HG02852 (cell line): ENCODE measurements around the gene AFAP1L1.

Experiments
- ATAC-seq: cut with Tn5 transposase; IDR thresholded peaks from one replicate; pipeline ENCODE4 v1.9.1; 2021; ENCODE audit warnings: mild to moderate bottlenecking, moderate library complexity; ENCODE audit not compliant: unreplicated experiment

Gene AFAP1L1

GRCh38 chr5:149283626-149284480 lies 12.2 kb downstream of the AFAP1L1 start:
- ATAC-seq, result no peak

GRCh38 chr5:149284501-149284900 lies 12.8 kb downstream of the AFAP1L1 start:
- ATAC-seq, result no peak

- ATAC-seq, result no peak
Observed at GRCh38 chr5:149285153-149285552, 13.5 kb downstream of the AFAP1L1 start.

GRCh38 chr5:149288436-149288835 lies 16.8 kb downstream of the AFAP1L1 start:
- ATAC-seq, result no peak

DNA sequence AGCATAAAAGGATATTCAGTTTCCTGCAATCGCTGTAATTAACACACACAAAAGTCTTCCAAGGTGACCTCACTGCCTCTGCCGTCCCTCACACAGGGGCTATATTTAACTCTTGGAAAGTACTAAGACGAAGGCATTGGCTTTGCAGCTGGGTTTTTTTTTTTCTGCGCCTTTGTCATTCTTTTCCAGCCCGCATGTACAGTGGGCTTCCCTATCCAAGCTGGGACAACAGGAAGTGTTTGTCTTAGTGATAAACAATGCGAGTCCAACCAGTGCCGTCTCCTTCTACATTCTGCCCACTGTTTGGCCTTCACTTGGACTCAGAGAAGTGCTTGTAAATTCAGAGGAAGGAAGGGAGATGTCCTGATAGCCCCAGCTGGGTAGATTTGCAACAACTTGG lies 17.6 kb downstream of the AFAP1L1 start:
- ATAC-seq, result no peak

DNA sequence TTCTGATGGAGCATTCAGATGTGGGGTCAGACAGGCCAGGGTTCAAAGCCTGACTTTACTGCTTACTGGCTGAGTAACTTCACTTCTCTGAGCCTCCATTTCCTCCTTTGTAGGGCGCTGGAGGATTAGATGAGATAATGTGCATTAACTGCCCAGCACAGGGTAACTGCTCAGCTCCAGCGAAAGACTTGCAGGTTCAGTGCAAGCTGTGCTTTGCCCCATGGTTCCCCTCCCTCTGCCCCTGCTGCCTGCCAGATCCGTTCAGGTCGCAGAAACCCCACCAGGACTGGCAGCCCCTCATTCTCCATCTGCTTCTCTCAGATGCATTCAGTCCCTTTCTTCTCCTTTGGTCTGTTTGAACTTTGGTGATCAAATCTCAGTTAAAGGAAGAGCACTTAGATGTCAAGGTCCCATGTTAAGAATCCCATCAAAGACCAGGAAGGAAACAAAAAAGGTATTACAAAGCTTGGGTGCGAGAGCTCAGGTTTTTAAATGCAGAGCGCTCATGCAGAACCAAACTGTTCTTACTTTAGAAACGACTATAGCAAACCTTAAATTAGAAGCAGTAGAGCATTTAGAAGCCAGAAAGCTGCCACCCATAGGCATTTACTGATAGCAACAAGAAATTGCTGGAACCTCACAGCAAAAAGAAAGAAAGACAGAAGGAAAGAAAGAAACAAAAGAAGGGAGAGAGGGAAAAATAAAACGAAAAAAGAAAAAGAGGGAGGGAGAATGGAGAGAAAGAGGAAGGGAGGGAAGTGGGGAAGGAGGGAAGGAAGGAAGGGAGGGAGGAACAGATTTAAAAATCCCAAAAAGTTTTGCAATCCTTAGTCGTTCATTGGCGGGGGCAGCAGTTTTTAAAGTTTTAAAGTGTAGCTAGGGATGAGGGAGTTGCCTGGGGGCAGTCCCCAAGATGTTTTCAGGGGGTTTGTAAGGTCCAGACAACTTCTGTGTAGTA lies 23.5 kb downstream of the AFAP1L1 start:
- ATAC-seq, result no peak

DNA sequence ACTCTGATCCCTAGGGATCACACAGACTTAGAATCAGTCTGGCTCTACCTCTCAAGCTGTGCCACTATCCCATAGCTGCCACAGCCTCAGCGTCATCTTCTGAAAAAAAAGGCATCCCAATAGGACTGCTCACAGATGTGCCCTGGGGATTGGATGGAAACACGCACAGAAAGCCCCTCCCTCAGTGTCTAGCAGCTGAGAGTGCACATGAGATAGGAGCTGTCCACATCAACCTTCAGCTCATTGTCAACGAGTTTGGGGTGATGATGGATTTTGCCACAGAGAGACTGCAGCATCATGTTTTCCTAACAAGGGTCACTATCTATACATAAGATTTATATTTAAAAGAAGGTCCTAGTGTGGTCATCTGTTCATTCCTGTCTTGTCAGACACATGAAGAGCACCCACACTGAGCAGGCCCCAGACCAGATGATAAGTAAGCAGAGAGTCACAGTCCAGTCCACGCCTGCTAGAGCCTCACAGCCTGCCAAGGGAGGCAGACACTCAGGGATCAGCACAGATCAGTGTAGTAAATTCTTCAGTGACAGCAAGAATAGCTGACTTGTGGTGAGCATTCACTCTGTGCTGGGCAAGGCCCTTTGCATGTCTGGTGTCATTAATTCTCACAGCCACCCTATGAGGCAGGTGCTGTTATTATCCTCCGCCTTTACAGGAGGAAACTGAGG lies 25.8 kb downstream of the AFAP1L1 start:
- ATAC-seq, result no peak

DNA sequence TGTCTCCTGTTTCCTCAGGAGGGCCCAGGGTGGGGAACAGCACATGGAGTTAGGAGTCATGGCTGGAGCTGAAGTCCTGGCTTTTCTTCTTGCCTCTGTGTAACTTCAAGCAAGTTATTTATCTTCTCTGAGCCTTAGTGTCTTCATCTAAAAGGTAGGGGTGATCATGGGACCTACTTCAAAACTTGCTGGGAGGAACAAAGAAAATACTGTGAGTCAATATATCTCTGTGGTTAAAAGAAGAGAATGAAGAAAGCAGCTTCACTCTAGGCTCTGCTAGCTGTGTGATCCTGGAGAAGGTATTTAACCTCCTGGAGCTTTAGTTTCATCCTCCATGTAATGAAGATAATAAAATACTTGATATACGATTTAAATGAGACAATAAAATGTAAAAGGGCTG lies 26.5 kb downstream of the AFAP1L1 start:
- no peak for ATAC-seq

- no peak for ATAC-seq
Observed at GRCh38 chr5:149298842-149299404, 27.3 kb downstream of the AFAP1L1 start.

GRCh38 chr5:149299451-149300054 lies 27.9 kb downstream of the AFAP1L1 start:
- ATAC-seq, result no peak

DNA sequence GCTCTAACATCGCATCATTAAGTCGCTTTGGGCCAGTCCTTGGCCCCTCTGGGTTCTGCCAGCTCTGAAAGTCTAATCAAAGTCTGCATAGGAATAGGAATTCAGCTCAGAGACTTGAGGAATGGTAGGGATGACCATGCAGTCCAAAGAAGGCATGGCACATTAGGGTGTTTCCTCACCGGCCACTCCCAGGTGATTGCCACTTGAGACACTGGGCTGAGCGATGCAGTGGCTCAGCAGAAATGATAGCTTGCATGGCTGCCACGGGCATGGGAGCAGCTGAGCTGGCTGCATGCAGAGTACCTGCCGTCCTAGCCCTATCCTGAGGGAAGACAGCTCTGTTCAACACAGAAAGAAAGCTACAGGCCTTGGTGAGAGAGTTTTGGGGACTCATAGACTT lies 28.8 kb downstream of the AFAP1L1 start:
- no peak for ATAC-seq

DNA sequence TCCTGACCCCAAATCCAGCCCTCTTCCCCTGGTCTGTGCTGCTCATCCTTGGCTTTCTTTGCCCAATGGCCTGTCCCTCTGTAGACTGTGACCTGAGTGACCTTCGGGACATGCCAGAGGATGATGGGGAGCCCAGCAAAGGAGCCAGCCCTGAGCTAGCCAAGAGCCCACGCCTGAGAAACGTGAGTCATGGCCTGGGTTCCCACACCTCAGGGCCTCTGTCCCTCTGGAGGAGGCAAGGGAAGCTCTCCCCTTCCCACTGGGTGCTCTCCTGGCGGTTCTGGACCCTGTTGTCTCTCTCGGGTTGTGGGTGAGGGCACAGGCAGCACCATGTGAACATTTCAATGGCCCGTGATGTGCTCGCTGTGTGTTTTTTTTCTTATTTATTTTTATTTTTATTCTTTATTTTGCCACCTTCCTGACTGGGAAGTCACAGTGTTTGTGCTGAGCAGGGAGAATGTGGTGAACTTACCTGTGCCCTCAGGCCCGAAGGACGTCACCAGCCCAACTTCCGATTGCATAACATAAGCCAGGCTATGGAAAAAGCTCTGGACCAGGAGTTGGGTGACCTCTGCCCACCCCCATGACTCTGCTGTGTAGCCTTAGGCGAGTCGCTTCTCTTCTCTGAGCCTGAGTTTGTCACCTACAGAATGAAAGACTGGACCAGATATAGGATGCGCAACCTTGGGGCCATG lies 29.5 kb downstream of the AFAP1L1 start:
- ATAC-seq, result no peak

- no peak for ATAC-seq
Observed at GRCh38 chr5:149301744-149302380, 30.2 kb downstream of the AFAP1L1 start.

GRCh38 chr5:149302641-149303040 lies 31.0 kb downstream of the AFAP1L1 start:
- no peak for ATAC-seq

- no peak for ATAC-seq
Observed at GRCh38 chr5:149303210-149303609, 31.6 kb downstream of the AFAP1L1 start.

DNA sequence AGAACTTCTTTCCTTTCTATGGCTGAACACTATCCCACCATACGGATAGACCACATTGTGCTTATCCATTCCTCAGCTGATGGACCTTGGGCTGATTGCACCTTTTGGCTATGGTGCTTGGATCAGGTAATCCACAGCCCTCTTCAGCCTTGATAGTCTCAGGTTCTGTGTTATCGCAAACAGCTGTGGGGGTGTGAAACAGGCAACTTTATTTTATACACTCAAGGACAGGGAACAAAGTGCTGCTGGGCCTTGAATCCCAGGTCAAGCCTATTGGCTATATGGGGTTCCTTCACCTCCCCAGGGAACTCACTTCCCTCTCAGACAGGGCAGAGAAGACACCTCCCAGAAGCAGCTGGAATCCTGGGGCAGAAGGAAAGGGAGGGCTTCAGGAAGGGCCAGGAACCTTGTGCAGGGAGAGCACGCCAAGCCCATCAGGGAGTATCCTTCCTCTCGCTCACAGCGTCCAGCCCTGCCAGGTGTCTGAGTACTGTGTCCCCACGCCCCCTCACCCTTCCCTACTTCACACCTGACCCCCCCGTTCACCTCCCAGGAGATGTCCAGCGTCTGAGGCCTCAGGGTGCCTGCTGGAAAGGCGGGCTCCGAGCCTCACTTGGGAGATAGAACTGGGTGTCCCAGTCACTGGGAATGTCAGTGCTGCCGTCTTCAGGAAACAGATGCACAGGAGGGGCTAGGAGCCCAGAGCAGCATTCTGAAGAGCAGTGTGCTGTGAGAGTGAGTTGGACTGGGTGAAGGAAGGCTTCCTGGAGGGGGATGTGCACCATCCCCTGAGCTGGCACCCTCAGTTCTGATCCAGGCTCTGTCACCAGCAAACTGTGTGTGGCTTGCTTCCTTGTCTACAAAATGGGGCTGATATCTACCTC lies 32.8 kb downstream of the AFAP1L1 start:
- ATAC-seq, result no peak

- ATAC-seq, result no peak
Observed at GRCh38 chr5:149309354-149309753, 37.7 kb downstream of the AFAP1L1 start.

GRCh38 chr5:149310488-149310887 lies 38.8 kb downstream of the AFAP1L1 start:
- no peak for ATAC-seq
